PFSK-1 (cell line): Measurements from ENCODE around the gene DOCK10.

Experiments used
- FOXP2 ChIP-seq: optimal IDR thresholded peaks from 2 replicates; pipeline ENCODE3; 2011; ENCODE audit warnings: borderline replicate concordance, control low read depth, inconsistent platforms; ENCODE audit not compliant: insufficient read depth; ENCODE audit errors: extremely low read length, extremely low read depth
- POLR2AphosphoS5 ChIP-seq: IDR thresholded peaks from 2 replicates; pipeline ENCODE4 v1.6.1; 2012; ENCODE audit warnings: low read depth, mild to moderate bottlenecking, control low read depth, low read length, moderate library complexity
- SIN3A ChIP-seq: IDR thresholded peaks from 2 replicates; pipeline ENCODE4 v1.6.1; 2012; ENCODE audit warnings: mild to moderate bottlenecking, low read length, moderate library complexity, borderline replicate concordance; ENCODE audit not compliant: insufficient read depth
- TAF1 ChIP-seq: IDR thresholded peaks from 2 replicates; pipeline ENCODE4 v1.6.1; 2012; ENCODE audit warnings: low read length, control low read depth, borderline replicate concordance; ENCODE audit not compliant: insufficient read depth
- TF ChIP-seq, protein P1 (sequence below), 2 experiments: IDR thresholded peaks; 2 replicates each; pipeline versions ENCODE4 v1.6.1 to v1.8.0; 2011 to 2012; ENCODE audit warnings: low read depth in 2 of 2, low read length in 2 of 2, control low read depth in 1 of 2, inconsistent platforms in 1 of 2, mild to moderate bottlenecking in 1 of 2, moderate library complexity in 1 of 2; ENCODE audit not compliant: insufficient read depth in 1 of 2

DOCK10 gene

DNA sequence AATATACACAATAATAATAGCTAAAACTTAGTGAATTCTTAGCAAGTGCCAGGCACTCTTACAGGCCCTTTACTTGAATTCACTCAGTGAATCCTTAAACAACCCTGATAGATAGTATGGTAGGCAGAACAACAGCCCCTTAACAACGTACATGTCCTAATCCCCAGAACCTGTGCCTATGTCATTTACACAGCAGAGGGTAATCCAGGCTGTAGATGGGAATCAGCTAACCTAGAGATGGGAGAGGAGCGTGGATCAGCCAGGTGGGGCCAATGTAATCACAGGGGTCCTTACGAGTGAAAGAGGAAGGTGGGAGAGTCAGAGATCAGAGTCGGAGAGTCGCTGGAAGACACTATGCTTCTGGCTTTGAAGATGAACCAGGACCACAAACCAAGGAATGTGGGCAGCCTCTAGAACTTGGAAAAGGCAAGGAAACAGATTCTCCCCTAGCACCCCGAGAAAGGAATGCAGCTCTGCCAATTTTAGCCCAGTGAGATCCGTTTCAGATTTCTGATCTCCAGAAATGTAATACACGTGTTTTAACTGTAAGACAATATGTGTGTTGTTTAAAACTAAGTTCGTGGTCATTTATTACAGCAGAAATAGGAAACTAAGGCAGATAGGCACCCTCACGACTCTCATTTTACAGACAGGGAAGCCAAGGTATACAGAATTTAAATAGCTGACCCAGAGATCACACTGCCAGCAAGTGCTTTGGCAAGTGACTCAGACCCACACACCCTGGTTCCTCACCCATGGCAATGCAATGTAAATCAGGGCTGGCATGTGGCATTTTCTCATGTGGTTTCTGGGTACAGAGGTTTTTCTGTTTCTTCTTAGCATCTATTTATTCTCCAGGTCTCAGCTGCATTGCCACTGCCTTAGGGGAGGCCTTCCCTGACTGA lies 68.9 kb downstream of the DOCK10 start:
- TF ChIP-seq FOXP2 = no peak
- TF ChIP-seq POLR2AphosphoS5 = no peak
- no peak for TF ChIP-seq SIN3A
- TF ChIP-seq, protein P1, sequence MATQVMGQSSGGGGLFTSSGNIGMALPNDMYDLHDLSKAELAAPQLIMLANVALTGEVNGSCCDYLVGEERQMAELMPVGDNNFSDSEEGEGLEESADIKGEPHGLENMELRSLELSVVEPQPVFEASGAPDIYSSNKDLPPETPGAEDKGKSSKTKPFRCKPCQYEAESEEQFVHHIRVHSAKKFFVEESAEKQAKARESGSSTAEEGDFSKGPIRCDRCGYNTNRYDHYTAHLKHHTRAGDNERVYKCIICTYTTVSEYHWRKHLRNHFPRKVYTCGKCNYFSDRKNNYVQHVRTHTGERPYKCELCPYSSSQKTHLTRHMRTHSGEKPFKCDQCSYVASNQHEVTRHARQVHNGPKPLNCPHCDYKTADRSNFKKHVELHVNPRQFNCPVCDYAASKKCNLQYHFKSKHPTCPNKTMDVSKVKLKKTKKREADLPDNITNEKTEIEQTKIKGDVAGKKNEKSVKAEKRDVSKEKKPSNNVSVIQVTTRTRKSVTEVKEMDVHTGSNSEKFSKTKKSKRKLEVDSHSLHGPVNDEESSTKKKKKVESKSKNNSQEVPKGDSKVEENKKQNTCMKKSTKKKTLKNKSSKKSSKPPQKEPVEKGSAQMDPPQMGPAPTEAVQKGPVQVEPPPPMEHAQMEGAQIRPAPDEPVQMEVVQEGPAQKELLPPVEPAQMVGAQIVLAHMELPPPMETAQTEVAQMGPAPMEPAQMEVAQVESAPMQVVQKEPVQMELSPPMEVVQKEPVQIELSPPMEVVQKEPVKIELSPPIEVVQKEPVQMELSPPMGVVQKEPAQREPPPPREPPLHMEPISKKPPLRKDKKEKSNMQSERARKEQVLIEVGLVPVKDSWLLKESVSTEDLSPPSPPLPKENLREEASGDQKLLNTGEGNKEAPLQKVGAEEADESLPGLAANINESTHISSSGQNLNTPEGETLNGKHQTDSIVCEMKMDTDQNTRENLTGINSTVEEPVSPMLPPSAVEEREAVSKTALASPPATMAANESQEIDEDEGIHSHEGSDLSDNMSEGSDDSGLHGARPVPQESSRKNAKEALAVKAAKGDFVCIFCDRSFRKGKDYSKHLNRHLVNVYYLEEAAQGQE (IDR thresholded peaks at IDR 0.05; ENCODE audit: insufficient read depth in 1 of 2, low read depth in 2 of 2, low read length in 2 of 2) = no peak
- no peak for TF ChIP-seq TAF1

DNA sequence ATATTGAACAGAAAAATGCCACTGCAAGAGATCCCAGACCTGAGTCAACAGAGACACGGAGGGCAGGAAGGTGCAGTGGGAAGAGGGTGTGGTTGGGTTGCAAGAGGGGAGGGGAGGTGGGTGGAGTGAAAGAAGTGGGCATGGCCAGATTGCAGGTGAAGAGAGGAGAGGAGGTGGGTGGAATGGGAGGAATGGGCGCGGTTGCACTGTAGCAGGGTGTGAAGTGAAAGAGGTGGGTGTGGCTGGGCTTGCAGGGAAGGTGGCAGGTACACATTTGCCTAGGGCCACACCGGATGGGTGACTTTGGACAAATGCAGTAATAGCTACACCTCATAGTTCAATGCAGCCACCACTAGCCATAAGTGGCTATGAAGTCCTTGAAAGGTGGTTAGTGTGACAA lies 71.1 kb downstream of the DOCK10 start:
- TF ChIP-seq POLR2AphosphoS5 (no peak), SIN3A (no peak), TAF1 (no peak), FOXP2 (no peak)
- TF ChIP-seq, protein P1 (IDR thresholded peaks at IDR 0.05; ENCODE audit: insufficient read depth in 1 of 2, low read depth in 2 of 2, low read length in 2 of 2) = no peak

DNA sequence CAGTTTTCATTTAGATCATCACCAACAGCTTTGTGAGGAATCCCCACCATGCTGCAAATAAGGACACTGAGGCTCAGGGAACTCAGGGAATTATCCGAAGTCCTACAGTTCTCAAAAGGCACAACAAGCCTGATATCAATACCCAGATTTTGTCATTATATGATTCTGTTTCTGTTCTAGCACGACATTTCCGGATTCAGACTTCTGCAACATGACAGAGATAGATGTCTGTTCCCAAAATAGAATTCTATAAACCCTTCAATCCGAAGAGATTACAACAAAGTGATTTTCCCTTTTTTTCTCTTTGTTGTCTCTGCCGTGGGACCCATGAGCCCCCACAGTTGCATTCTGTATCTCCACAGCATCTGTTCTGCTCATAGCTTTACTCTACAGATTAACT lies 72.0 kb downstream of the DOCK10 start:
- TF ChIP-seq TAF1 = no peak
- TF ChIP-seq, protein P1 (IDR thresholded peaks at IDR 0.05; ENCODE audit: insufficient read depth in 1 of 2, low read depth in 2 of 2, low read length in 2 of 2) = no peak
- TF ChIP-seq SIN3A = no peak
- no peak for TF ChIP-seq POLR2AphosphoS5
- TF ChIP-seq FOXP2 = no peak

DNA sequence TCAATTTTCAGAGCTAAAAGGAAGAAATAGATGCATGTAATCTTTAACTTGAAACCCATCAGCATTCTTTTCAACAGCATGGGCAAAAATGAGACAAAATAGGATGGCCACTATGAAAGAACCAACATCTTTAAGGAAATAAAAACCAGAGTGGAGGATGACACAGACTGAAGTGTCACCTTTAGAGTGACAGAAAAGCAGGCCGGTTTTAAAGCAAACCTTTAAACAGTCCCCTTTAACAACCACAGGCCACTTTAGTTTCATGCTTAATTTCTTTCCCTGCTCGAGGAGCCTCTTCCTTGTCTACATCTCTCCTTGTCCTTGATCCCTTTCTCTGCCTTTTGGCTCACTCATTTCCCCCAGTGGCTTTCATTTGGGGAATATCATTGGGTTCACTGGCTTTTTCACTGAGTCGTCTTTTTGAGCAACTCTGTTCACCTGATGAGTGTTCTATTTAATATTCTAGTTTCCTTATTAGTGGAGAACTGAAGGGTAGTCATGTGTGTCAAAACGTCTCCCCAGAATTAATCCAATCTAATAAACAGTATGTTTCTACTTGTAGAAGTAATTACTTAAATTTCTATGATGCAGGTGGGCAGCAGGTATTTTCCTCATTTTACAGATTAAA lies 72.5 kb downstream of the DOCK10 start:
- TF ChIP-seq FOXP2 (no peak), SIN3A (no peak)

DNA sequence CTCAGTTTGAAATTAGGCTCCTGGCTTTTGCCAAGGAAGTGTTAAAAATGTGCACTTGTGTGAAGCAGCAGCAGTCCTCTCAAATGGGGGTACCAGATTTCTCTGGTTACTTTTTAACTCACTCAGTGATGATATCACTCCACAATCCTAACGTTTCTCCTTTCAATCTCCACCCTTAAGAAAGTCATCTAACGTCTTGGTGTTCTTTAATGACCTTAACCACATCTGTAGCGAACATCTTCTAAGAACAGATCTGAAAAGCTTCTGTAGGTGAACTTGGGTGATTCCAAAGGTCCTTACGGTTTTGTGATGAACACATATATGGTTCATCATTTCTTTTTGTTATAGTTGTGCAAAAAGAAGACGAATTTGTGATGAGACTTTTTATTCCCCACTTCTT lies 73.2 kb downstream of the DOCK10 start:
- TF ChIP-seq SIN3A (no peak), TAF1 (no peak), FOXP2 (no peak), POLR2AphosphoS5 (no peak)
- TF ChIP-seq, protein P1 (IDR thresholded peaks at IDR 0.05; ENCODE audit: insufficient read depth in 1 of 2, low read depth in 2 of 2, low read length in 2 of 2) = no peak
